Measurements from ENCODE around the gene N4BP2L1.

DNA sequence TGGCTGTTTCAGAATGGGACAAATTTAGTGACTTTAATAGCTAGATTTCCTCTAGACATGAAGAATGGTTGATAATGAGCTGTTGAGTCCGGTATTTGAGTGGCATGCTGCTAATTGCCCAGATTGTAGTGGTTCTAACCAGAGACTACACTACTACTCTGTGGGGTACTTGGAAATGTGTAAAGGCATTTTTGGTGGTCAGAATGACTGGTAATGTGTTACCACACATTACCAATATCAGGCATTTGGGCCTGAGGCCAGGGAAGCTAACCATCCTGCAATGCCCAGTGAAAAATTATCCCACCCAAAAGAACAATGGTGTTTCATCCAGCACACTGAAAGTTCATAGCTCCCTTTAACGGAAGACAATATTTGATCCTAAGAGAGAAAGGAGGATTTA, 17.5 kb upstream of the N4BP2L1 start:
- TF ChIP-seq EZH2 (IDR thresholded peaks at IDR 0.05; ENCODE audit: insufficient read depth, poor library complexity, severe bottlenecking) = no peak
- TF ChIP-seq EZH2phosphoT487 (IDR thresholded peaks at IDR 0.05; ENCODE audit: insufficient read depth, low read depth) = no peak

Data from GM23248 (cell line).